ENCODE measurements around the gene HBS1L. TPM values are rescaled to one million over a fixed set of nuclear protein-coding genes. Genes with fewer than 3 reads are reported as not detected.

HBS1L gene
- total and polyA plus RNA-seq, 11 donors: 23.6 to 101 (median 81.3) TPM

DNA sequence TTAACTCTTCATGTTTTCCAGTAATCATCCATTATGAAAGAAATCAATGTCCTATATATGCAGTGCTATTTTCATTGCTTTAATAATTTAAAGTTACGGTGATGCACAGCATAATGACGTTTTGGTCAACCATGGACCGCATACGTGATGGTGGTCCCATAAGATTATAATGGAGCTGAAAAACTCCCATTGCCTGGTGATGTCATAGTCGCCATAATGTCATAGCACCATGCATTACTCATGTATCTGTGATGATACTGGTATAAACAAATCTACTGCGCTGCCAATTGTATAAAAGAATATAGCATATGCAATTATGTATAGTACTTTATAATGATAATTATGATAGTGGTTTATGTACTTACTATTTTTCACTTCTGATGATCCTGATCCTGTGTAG lies 62.5 kb downstream of the HBS1L start:
- no peak overlapping the region for H3K4me3 ChIP-seq
- no peak for DNase-seq
- intact Hi-C loops (cut with DNase I): no loop called here
- 95 to 98% (median 95%) methylated on average over 6 of the region's 6 CpGs for WGBS, 4 donors
- no peak overlapping the region for H3K27ac ChIP-seq
- no peak for ATAC-seq
- TF ChIP-seq POLR2A (IDR thresholded peaks at IDR 0.05): no peak
- TF ChIP-seq, protein P1, sequence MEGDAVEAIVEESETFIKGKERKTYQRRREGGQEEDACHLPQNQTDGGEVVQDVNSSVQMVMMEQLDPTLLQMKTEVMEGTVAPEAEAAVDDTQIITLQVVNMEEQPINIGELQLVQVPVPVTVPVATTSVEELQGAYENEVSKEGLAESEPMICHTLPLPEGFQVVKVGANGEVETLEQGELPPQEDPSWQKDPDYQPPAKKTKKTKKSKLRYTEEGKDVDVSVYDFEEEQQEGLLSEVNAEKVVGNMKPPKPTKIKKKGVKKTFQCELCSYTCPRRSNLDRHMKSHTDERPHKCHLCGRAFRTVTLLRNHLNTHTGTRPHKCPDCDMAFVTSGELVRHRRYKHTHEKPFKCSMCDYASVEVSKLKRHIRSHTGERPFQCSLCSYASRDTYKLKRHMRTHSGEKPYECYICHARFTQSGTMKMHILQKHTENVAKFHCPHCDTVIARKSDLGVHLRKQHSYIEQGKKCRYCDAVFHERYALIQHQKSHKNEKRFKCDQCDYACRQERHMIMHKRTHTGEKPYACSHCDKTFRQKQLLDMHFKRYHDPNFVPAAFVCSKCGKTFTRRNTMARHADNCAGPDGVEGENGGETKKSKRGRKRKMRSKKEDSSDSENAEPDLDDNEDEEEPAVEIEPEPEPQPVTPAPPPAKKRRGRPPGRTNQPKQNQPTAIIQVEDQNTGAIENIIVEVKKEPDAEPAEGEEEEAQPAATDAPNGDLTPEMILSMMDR (IDR thresholded peaks at IDR 0.05): no peak
- H3K4me1 ChIP-seq: no peaks in the 10 kb centered on the region
- H3K36me3 ChIP-seq: peaks cover 0 to 95% (median 57%) of the 10 kb centered on the region in 9 donors
- no peaks in the 10 kb centered on the region for H3K27me3 ChIP-seq
- H3K9me3 ChIP-seq: no peaks in the 10 kb centered on the region

DNA sequence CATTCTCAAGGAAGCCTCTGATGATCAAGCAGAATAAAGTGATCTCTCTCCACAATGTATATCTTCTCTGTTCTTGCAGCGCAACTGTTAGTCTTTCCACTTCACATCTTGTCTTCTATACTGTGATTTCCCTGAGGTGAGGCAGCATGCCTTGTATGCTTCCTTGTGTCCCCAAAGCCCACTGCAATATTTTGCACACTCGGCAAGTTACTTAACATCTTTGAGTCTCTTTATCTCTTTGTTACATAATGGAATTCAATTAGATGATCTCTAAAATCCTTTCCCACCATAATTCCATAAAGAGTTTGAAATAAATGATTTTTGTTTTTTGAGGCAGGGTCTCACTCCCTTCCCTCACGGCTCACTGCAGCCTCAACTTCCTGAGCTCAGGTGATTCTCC lies 64.4 kb downstream of the HBS1L start:
- intact Hi-C loops (cut with DNase I): no loop called here
- DNase-seq (no peak), ATAC-seq (no peak)
- no peak overlapping the region for H3K27ac ChIP-seq
- TF ChIP-seq, protein P1 (IDR thresholded peaks at IDR 0.05): no peak
- TF ChIP-seq POLR2A (IDR thresholded peaks at IDR 0.05): no peak
- H3K4me3 ChIP-seq: no peak overlapping the region
- 88 to 94% (median 92%) methylated on average over 3 of the region's 3 CpGs for WGBS, 4 donors
- no peaks in the 10 kb centered on the region for H3K27me3 ChIP-seq
- H3K36me3 ChIP-seq: peaks cover 0 to 95% (median 57%) of the 10 kb centered on the region in 9 donors
- H3K9me3 ChIP-seq: no peaks in the 10 kb centered on the region
- H3K4me1 ChIP-seq: no peaks in the 10 kb centered on the region

DNA sequence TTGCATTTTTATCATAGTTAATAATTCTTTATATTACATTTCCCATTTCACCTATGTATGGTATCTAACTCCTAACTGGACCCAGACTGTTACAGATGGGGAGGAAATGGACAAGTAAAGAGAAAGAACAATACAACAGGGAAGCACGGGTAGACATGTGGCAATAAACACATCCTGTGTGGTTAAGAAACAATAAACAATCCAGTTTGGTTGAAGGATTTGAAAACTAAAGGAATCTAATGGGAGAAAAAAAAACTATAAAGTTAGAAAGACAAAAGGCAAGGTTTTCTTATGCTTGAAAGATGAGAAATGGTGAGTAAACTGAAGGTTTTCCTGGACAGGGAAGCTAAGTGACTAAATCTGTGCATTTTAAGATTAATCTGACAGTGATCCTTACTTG lies 69.8 kb downstream of the HBS1L start:
- no peaks in the 10 kb centered on the region for H3K4me1 ChIP-seq
- H3K27me3 ChIP-seq: no peaks in the 10 kb centered on the region
- ATAC-seq (no peak), DNase-seq (no peak)
- TF ChIP-seq, protein P1 (IDR thresholded peaks at IDR 0.05): no peak
- no peak for TF ChIP-seq POLR2A (IDR thresholded peaks at IDR 0.05)
- H3K27ac ChIP-seq: no peak overlapping the region
- H3K36me3 ChIP-seq: peaks cover 0 to 94% (median 59%) of the 10 kb centered on the region in 9 donors
- no peak overlapping the region for H3K4me3 ChIP-seq
- 54 to 57% (median 55%) methylated on average over 1 of the region's 1 CpG for WGBS, 4 donors
- no peaks in the 10 kb centered on the region for H3K9me3 ChIP-seq
- intact Hi-C loops (cut with DNase I): no loop called here

DNA sequence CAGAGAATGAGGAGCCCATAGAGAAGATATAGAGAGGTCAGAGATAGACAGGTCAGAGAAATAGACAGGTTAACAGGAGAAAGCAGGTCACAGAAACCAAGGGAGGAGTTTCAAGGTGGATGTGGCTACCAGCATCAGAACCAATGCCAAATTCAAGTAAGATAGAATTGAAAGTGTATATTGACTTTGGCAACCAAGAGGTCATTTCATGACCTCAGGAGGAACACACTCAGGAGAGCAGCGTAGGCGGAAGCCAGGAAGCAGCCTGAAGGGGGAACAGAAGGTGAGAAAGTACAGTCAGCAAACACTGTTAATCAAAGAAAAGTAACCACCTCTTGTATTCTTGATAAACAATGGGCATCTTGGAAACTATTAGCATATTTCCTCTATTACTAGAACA lies 70.8 kb downstream of the HBS1L start:
- no peak for ATAC-seq
- WGBS, 4 donors: 91 to 93% (median 93%) methylated on average over 2 of the region's 2 CpGs
- Histone ChIP-seq H3K27ac (no peak overlapping the region), H3K4me1 (no peaks in the 10 kb centered on the region), H3K27me3 (no peaks in the 10 kb centered on the region), H3K36me3 (peaks cover 0 to 96% (median 69%) of the 10 kb centered on the region in 9 donors), H3K4me3 (no peak overlapping the region), H3K9me3 (no peaks in the 10 kb centered on the region)
- intact Hi-C loops (cut with DNase I): no loop called here
- no peak for DNase-seq
- no peak for TF ChIP-seq POLR2A (IDR thresholded peaks at IDR 0.05)
- TF ChIP-seq, protein P1 (IDR thresholded peaks at IDR 0.05): no peak
